Urinary bladder (tissue), 4 donors: ENCODE results near the gene NCOA7. TPM values are rescaled to one million over a fixed set of nuclear protein-coding genes. Genes with fewer than 3 reads are reported as not detected.
"Not testable (repeated sequence)": the region's sequence is repeated elsewhere in the genome, so short reads cannot be mapped to it uniquely, and the experiment has no call there.

ENCODE experiments used
- DNase-seq: peaks from one replicate; pipeline ENCODE4 v3.0.0-alpha.2; 2015; ENCODE audit errors: extremely low spot score
- H3K27ac ChIP-seq: one replicate; pipeline ENCODE4 v1.5.1; 2013; ENCODE audit warnings: low read depth, mild to moderate bottlenecking, moderate library complexity
- H3K36me3 ChIP-seq: one replicate; pipeline ENCODE4 v1.6.1; 2013; ENCODE audit warnings: mild to moderate bottlenecking, moderate library complexity; ENCODE audit not compliant: insufficient read depth
- H3K4me1 ChIP-seq: one replicate; pipeline ENCODE4 v1.6.1; 2013; ENCODE audit warnings: mild to moderate bottlenecking, moderate library complexity; ENCODE audit not compliant: insufficient read depth
- H3K4me3 ChIP-seq: one replicate; pipeline ENCODE4 v1.5.1; 2013; ENCODE audit warnings: low read depth, low read length
- WGBS: extraction: QIAGEN DNeasy Blood & Tissue Kit; methylation state at CpG from one replicate; pipeline ENCODE4 v1.1.7; 2013; 5-methylcytosine and 5-hydroxymethylcytosine counted together
- polyA plus RNA-seq: library from polyadenylated mRNA; stranded (reverse); fragments of 200-250 nt; gene quantifications from one replicate; pipeline ENCODE4 v1.2.3, GENCODE V29; 2013
- total RNA-seq: library from RNA; depleted of rRNA; stranded (reverse); fragments of >200 nt; gene quantifications from one replicate; pipeline ENCODE4 v1.2.3, GENCODE V29; 2014
- donor health status: healthy with polysubstance abuse.
- donor health status: healthy.

The NCOA7 gene
- total and polyA plus RNA-seq, 2 donors, result 29.4 to 38.0 TPM

- 93% methylated on average over 10 of the region's 10 CpGs for WGBS
- not testable (repeated sequence) for H3K4me1 ChIP-seq, H3K36me3 ChIP-seq, H3K4me3 ChIP-seq, H3K27ac ChIP-seq, DNase-seq
Measured at GRCh38 chr6:125804866-125805425, 14.2 kb downstream of the NCOA7 start.

- DNase-seq, result no peak
- Histone ChIP-seq H3K4me1 (no peaks in the 10 kb centered on the region), H3K36me3 (no peaks in the 10 kb centered on the region), H3K27ac (no peak overlapping the region), H3K4me3 (no peak overlapping the region)
- 79% methylated on average over 4 of the region's 4 CpGs for WGBS
Measured at GRCh38 chr6:125806813-125807212, 16.1 kb downstream of the NCOA7 start.

GRCh38 chr6:125807293-125807692 lies 16.5 kb downstream of the NCOA7 start:
- no peak for DNase-seq
- H3K27ac ChIP-seq, result no peak overlapping the region
- H3K4me1 ChIP-seq, result no peaks in the 10 kb centered on the region
- no peaks in the 10 kb centered on the region for H3K36me3 ChIP-seq
- H3K4me3 ChIP-seq, result no peak overlapping the region
- 83% methylated on average over 4 of the region's 4 CpGs for WGBS

GRCh38 chr6:125808060-125808459 lies 17.3 kb downstream of the NCOA7 start:
- no peak overlapping the region for H3K27ac ChIP-seq
- DNase-seq, result no peak
- WGBS, result 78% methylated on average over 4 of the region's 4 CpGs
- H3K4me1 ChIP-seq, result no peaks in the 10 kb centered on the region
- H3K4me3 ChIP-seq, result no peak overlapping the region
- no peaks in the 10 kb centered on the region for H3K36me3 ChIP-seq

- no peaks in the 10 kb centered on the region for H3K36me3 ChIP-seq
- H3K4me3 ChIP-seq, result no peak overlapping the region
Measured at GRCh38 chr6:125808591-125808990, 17.8 kb downstream of the NCOA7 start.

GRCh38 chr6:125809570-125810170 lies 18.9 kb downstream of the NCOA7 start:
- DNase-seq, result no peak
- Histone ChIP-seq H3K4me3 (no peak overlapping the region), H3K36me3 (no peaks in the 10 kb centered on the region), H3K4me1 (no peaks in the 10 kb centered on the region), H3K27ac (no peak overlapping the region)
- WGBS, result 80% methylated on average over 3 of the region's 3 CpGs

More at GRCh38 chr6:125808591-125808990, 17.8 kb downstream of the NCOA7 start:
- Histone ChIP-seq H3K4me1 (no peaks in the 10 kb centered on the region), H3K27ac (no peak overlapping the region)
- DNase-seq, result no peak

GRCh38 chr6:125810445-125810844 lies 19.7 kb downstream of the NCOA7 start:
- no peak overlapping the region for H3K27ac ChIP-seq
- no peaks in the 10 kb centered on the region for H3K4me1 ChIP-seq
- H3K36me3 ChIP-seq, result no peaks in the 10 kb centered on the region
- no peak overlapping the region for H3K4me3 ChIP-seq
- DNase-seq, result no peak
- 74% methylated on average over 1 of the region's 1 CpG for WGBS

GRCh38 chr6:125811259-125811658 lies 20.5 kb downstream of the NCOA7 start:
- Histone ChIP-seq H3K27ac (no peak overlapping the region), H3K4me1 (no peaks in the 10 kb centered on the region), H3K4me3 (no peak overlapping the region), H3K36me3 (no peaks in the 10 kb centered on the region)
- DNase-seq, result no peak
- WGBS, result 87% methylated on average over 5 of the region's 5 CpGs

- Histone ChIP-seq H3K36me3 (peaks cover 2% of the 10 kb centered on the region), H3K4me3 (no peak overlapping the region), H3K27ac (no peak overlapping the region), H3K4me1 (no peaks in the 10 kb centered on the region)
- 65% methylated on average over 10 of the region's 10 CpGs for WGBS
- DNase-seq, result no peak
Measured at GRCh38 chr6:125812394-125813292, 21.9 kb downstream of the NCOA7 start.

- Histone ChIP-seq H3K27ac (peak overlapping the region; percentile 18), H3K4me3 (no peak overlapping the region), H3K36me3 (peaks cover 2% of the 10 kb centered on the region), H3K4me1 (no peaks in the 10 kb centered on the region)
- WGBS, result 48% methylated on average over 4 of the region's 4 CpGs
- DNase-seq, result no peak
Measured at GRCh38 chr6:125814481-125814880, 23.7 kb downstream of the NCOA7 start.

- no peak for DNase-seq
- 44% methylated on average over 5 of the region's 5 CpGs for WGBS
- Histone ChIP-seq H3K4me3 (no peak overlapping the region), H3K36me3 (peaks cover 2% of the 10 kb centered on the region), H3K4me1 (no peaks in the 10 kb centered on the region), H3K27ac (no peak overlapping the region)
Measured at GRCh38 chr6:125815080-125815910, 24.5 kb downstream of the NCOA7 start.

GRCh38 chr6:125816828-125817280 lies 26.1 kb downstream of the NCOA7 start:
- 93% methylated on average over 1 of the region's 1 CpG for WGBS
- no peak for DNase-seq
- no peak overlapping the region for H3K27ac ChIP-seq
- H3K4me3 ChIP-seq, result no peak overlapping the region
- peaks cover 2% of the 10 kb centered on the region for H3K36me3 ChIP-seq
- H3K4me1 ChIP-seq, result no peaks in the 10 kb centered on the region

GRCh38 chr6:125818225-125818657 lies 27.5 kb downstream of the NCOA7 start:
- Histone ChIP-seq H3K4me3 (no peak overlapping the region), H3K27ac (peak overlapping the region; percentile 23), H3K4me1 (peaks cover 2% of the 10 kb centered on the region), H3K36me3 (peaks cover 2% of the 10 kb centered on the region)
- DNase-seq, result no peak
- 51% methylated on average over 2 of the region's 2 CpGs for WGBS
